Right forelimb (tissue), 1 donor: ENCODE results near the gene SPNS1.
"Not testable (repeated sequence)": the region's sequence is repeated elsewhere in the genome, so short reads cannot be mapped to it uniquely, and the experiment has no call there.

Source experiments
- DNase-seq: peaks from one replicate; pipeline ENCODE4 v3.0.0-alpha.2; 2018

SPNS1 gene

DNA sequence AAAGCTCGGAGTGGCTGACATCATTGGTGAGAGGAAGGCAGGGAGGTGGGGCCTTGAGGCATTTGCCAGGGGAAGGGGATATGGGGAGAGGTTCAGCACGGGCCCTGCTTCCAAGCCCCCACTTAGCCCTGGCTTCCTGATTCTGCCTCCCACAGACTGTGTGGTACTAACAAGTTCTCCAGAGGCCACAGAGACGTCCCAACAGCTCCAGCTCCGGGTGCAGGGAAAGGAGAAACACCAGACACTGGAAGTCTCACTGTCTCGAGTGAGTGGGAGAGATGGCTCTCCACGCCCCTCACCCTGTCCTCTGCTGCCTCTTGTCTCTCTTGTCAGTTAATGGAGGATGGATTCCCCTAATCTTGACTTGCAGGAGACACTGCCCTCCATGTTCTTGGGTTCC, 15.7 kb upstream of the SPNS1 start:
- no peak for DNase-seq

DNA sequence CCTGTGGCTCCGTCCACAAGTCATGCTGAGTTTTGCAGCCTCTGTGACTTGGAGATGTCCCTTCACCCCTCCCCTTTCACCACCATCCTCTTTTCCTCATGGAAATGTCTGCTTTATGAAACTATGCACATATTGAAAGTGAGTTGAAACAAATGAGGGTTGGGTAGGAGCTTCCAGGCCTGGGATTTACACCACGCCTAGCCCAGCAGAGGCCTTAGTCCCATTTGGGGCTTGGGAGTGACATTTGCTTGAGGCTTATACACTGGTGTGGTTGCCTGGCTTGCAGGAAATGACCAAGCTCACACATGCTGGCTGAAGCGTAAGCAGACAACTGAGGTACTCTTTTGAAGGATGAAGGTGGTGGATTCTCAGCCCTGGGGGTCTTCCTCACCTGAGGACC, 10.5 kb upstream of the SPNS1 start:
- no peak for DNase-seq

DNA sequence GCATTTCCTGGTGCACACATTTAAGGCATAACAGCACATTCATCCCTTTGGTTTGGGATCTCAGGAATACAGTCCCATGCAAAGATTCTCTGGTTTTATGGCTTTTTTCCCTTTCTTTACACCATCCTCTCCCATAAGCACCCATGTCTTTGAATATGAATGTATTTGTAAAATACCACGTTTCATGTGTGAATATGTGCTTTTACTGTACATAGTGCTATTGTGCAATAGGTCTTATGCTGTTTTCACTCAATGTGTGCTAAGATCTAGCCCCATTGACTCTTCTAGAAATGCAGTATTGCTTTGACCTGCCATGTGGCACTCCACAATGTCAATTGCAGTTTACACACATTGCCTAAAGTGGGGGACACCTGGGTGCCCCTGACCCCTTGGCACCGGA, 10.1 kb upstream of the SPNS1 start:
- no peak for DNase-seq

DNA sequence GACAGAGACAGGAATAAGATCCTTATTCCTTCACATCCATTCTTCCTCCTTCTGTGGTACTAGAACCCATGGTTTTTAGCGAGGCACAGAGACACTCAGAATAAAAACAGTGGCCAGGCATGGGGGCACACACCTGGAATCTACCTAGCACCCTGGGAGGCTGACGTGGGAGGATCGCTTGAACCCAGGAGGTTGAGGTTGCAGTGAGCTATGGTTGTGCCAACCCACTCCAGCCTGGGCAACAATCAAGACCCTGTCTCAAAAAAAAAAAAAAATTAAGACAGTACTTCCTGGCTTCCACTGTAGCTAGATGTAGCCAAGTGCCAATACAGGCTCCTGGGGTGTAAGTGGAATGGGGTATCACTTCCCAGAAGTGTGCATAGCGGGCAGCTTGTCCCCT, 7.4 kb upstream of the SPNS1 start:
- DNase-seq: no peak

GRCh38 chr16:28969696-28970095, 4.9 kb upstream of the SPNS1 start:
- DNase-seq: not testable (repeated sequence)

GRCh38 chr16:28974007-28974436, 556 bp upstream of the SPNS1 start:
- peak; percentile 64 for DNase-seq

DNA sequence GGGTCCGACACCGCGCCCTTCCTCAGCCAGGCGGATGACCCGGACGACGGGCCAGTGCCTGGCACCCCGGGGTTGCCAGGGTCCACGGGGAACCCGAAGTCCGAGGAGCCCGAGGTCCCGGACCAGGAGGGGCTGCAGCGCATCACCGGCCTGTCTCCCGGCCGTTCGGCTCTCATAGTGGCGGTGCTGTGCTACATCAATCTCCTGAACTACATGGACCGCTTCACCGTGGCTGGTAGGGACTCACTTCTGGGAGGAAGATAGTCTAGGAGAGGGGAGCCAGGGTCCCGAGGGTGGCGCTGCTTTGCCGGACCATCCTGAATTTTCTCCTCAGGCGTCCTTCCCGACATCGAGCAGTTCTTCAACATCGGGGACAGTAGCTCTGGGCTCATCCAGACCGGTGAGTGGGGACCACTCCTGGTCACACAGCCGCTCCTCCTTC, 601 bp downstream of the SPNS1 start:
- DNase-seq: no peak

DNA sequence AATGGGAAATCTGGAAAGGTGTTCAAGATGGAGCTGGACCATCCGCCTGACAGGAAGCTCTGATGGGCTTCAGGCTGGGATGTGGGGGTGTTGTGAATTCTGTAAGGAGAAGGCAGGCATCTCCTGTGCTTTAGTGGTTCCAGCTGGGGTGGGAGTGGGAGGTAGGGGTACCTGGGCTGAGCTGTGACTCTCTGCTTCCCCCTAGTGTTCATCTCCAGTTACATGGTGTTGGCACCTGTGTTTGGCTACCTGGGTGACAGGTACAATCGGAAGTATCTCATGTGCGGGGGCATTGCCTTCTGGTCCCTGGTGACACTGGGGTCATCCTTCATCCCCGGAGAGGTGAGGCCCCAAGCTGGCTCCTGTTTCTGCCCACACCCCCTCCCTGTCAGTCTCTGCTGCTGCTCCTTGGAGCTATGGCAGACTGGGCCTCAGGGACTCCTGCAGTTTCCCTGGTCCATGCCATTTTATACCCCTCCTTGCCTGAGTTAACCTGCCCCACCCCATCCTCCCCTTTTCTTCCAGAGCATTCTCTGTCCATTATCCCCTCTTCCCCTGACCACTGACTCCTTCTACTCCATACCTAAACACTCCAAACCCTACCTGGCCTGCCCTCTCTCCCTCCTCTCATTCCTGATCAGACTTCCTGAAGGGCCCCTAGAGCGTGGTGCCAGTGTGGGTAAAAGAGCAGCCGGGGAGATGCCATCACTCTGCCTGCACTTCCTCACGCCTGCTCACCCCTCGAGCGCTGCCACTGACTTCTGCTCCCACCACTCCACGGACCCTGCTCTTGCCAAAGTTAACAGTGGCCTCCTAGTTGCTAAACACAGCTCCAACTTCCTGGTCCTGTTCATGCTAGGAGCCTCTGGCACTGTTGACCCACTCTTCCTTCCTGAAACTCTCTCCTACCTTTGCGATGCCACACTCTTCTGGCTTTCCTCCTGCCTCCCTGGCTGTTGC, 3.4 kb downstream of the SPNS1 start:
- DNase-seq: no peak

GRCh38 chr16:28980330-28980729, 5.8 kb downstream of the SPNS1 start:
- not testable (repeated sequence) for DNase-seq

GRCh38 chr16:28980929-28981328, 6.4 kb downstream of the SPNS1 start:
- no peak for DNase-seq

GRCh38 chr16:28981517-28981916, 6.9 kb downstream of the SPNS1 start:
- DNase-seq: no peak

GRCh38 chr16:28982418-28982817, 7.8 kb downstream of the SPNS1 start:
- no peak for DNase-seq

- no peak for DNase-seq
Measured at GRCh38 chr16:28982949-28983348, 8.4 kb downstream of the SPNS1 start.

GRCh38 chr16:28983644-28984043, 9.1 kb downstream of the SPNS1 start:
- no peak for DNase-seq

DNA sequence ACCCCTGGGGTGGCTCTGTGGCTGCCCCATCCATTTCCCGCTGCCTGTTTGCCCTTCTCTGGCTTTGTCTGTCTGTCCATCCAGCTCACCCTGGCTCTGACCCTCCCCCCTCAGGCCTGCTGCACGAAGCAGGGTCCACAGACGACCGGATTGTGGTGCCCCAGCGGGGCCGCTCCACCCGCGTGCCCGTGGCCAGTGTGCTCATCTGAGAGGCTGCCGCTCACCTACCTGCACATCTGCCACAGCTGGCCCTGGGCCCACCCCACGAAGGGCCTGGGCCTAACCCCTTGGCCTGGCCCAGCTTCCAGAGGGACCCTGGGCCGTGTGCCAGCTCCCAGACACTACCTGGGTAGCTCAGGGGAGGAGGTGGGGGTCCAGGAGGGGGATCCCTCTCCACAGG, 9.5 kb downstream of the SPNS1 start:
- no peak for DNase-seq

DNA sequence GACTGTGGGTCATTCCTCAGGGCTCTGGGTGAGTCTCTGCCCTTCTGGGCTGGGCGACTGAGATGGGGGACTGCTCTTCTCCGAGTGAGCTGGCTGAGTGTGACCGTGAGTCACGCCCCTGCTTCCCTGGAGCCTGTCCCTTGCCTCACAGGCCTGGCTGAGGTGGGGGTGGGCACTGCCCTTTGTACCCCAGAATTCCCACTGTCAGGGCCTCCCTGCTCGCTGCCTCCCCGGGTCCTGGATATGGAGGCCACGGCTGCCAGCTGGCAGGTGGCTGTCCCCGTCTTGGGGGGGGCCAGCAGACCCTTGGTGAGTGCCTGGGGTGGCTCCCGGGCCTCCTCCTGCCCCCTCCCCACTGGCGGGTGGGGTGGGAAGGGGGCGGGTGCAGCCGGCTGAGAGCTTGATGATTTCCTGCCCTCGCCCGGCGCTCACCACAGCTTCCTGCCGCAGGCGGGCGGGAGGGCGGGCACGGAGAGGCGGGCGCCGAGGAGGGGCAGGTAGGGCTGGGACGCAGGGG, 10.1 kb downstream of the SPNS1 start, which contains the start of gene LAT:
Gene LAT (plus strand): TSS at position 434 of the 517 bp plus-strand sequence. CDS start 366 bp downstream, outside the sequence.
- no peak for DNase-seq

GRCh38 chr16:28985211-28986041, 10.8 kb downstream of the SPNS1 start:
- DNase-seq: no peak

DNA sequence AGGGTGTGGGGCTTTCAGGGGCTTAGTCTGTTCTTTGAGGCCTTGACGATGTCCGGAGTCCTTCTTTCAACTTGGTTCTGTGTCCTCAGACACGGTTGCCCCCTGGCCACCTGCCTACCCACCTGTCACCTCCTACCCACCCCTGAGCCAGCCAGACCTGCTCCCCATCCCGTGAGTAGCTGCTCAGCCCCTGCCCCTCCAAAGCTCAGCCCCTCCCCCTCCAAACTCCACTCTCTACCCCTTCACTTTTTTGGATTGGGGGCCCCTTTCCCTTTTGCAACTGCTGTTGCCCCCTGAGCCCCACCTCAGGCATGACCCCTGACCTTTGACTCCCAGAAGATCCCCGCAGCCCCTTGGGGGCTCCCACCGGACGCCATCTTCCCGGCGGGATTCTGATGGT, 11.5 kb downstream of the SPNS1 start:
- DNase-seq: no peak

GRCh38 chr16:28986492-28986891, 11.9 kb downstream of the SPNS1 start:
- no peak for DNase-seq

DNA sequence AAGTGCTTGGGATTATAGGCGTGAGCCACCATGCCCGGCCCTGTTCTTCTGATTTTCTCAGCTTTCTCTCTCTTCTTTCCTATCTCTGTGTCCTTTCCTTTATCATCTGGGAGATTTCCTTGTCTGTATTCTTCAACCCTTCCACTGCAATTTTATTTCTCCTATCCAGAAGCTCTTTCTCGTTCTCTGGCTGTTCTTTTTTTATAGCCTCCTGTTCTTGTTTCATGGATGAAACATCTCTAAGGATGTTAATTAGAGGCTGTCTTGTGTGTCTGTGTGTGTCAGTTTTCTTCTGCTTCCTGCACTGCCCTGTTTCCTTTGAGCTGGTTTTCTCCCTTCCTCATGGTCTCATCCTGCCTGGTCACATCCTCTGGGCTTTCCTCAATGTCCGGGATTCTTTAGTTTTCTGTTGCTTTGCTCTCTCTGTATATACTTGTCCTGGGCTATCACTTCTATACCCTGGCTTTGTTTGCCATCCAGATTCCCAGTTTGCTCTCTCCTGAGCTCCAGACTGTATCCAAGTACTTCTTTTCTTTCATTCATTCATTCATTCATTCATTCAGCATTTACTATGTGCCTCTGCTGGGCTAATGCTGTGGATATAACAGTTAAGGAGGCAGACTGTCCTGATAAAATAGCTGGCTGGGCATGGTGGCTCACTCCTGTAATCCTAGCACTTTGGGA, 12.7 kb downstream of the SPNS1 start:
- DNase-seq: no peak

- DNase-seq: no peak
Measured at GRCh38 chr16:28989363-28989762, 14.8 kb downstream of the SPNS1 start.

DNA sequence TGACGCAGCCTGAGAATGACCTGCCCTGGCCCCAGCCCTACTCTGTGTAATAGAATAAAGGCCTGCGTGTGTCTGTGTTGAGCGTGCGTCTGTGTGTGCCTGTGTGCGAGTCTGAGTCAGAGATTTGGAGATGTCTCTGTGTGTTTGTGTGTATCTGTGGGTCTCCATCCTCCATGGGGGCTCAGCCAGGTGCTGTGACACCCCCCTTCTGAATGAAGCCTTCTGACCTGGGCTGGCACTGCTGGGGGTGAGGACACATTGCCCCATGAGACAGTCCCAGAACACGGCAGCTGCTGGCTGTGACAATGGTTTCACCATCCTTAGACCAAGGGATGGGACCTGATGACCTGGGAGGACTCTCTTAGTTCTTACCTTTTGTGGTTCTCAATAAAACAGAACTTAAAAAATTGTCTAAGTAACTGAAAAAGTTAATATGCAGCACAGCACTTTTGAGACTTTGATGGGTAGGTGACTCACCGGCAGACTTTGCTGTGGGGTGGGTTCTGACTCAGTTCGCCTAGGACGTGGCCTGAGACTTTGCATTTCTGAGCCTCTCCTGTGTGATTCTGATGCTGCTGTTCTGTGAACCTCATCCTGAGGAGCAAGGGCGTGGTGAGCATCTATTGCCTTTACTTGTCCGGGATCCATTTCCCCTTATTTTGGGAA, 15.9 kb downstream of the SPNS1 start:
- no peak for DNase-seq
